Choroid plexus epithelial cell (primary cell): ENCODE data around the gene ABCB11.

Source experiments
- DNase-seq: peaks from one replicate; pipeline ENCODE4 v3.0.0-alpha.2; 2010; ENCODE audit warnings: low read depth
- H3K4me3 ChIP-seq: 2 replicates; pipeline ENCODE4 v1.5.1; 2011; ENCODE audit warnings: low read depth, mild to moderate bottlenecking, control low read depth, low read length, moderate library complexity
- CTCF ChIP-seq: conservative IDR thresholded peaks from 2 replicates; pipeline ENCODE4 v1.5.1; 2011; ENCODE audit warnings: low read depth, mild to moderate bottlenecking, control low read depth, inconsistent platforms, low read length, moderate library complexity

Gene ABCB11

GRCh38 chr2:169027234-169027633 lies 3.9 kb downstream of the ABCB11 start:
- DNase-seq, result no peak
- no peak for TF ChIP-seq CTCF
- no peak overlapping the region for H3K4me3 ChIP-seq

GRCh38 chr2:169026056-169026455 lies 5.1 kb downstream of the ABCB11 start:
- DNase-seq, result peak; percentile 41
- no peak overlapping the region for H3K4me3 ChIP-seq
- no peak for TF ChIP-seq CTCF

GRCh38 chr2:169023161-169023560 lies 8.0 kb downstream of the ABCB11 start:
- DNase-seq, result no peak
- H3K4me3 ChIP-seq, result no peak overlapping the region
- TF ChIP-seq CTCF, result no peak

GRCh38 chr2:169018390-169018789 lies 12.7 kb downstream of the ABCB11 start:
- H3K4me3 ChIP-seq, result no peak overlapping the region
- DNase-seq, result no peak
- TF ChIP-seq CTCF, result no peak

- H3K4me3 ChIP-seq, result no peak overlapping the region
- no peak for TF ChIP-seq CTCF
- DNase-seq, result no peak
Observed at GRCh38 chr2:169015943-169016342, 15.2 kb downstream of the ABCB11 start.

GRCh38 chr2:169014780-169015179 lies 16.3 kb downstream of the ABCB11 start:
- H3K4me3 ChIP-seq, result no peak overlapping the region
- TF ChIP-seq CTCF, result no peak
- no peak for DNase-seq

- no peak overlapping the region for H3K4me3 ChIP-seq
- TF ChIP-seq CTCF, result no peak
- no peak for DNase-seq
Observed at GRCh38 chr2:169013628-169014026, 17.5 kb downstream of the ABCB11 start.
